ENCODE measurements around the gene PRKCE. TPM values are rescaled to one million over a fixed set of nuclear protein-coding genes. Genes with fewer than 3 reads are reported as not detected.

PRKCE gene
- total RNA-seq, 4 donors from 2014 or later, result 20.0 to 29.7 (median 25.2) TPM

DNA sequence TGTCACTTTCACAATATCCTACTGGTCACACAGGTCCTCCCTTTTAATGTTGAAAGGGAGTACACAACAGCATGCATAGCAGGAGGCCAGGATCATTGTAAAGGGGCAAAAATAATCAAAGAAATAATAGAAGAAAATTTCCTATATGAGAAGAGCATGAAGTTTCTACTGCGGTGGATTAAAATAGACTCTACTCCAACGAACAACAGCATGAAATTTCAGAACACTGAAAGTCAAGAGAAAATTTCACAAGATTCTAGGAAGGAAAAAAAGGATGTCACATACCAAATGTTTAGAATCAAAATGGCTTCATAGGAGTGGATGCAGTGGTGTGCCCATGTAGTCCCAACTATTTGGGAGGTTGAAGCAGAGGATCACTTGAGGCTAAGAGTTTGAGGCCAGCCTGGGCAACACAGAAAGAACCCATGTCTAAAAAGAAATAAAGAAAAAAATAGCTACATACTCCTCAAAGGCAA is 573.7 kb downstream of the PRKCE start:
- H3K36me3 ChIP-seq, result no peaks in the 10 kb centered on the region

GRCh38 chr2:46225730-46226129 is 574.3 kb downstream of the PRKCE start:
- Histone ChIP-seq H3K27ac (no peak overlapping the region), H3K27me3 (no peaks in the 10 kb centered on the region), H3K4me1 (peaks cover 0 to 11% (median 6%) of the 10 kb centered on the region in 4 donors), H3K4me3 (no peak overlapping the region), H3K36me3 (no peaks in the 10 kb centered on the region), H3K9me3 (no peaks in the 10 kb centered on the region)
- no peak for DNase-seq
- TF ChIP-seq, protein P1, sequence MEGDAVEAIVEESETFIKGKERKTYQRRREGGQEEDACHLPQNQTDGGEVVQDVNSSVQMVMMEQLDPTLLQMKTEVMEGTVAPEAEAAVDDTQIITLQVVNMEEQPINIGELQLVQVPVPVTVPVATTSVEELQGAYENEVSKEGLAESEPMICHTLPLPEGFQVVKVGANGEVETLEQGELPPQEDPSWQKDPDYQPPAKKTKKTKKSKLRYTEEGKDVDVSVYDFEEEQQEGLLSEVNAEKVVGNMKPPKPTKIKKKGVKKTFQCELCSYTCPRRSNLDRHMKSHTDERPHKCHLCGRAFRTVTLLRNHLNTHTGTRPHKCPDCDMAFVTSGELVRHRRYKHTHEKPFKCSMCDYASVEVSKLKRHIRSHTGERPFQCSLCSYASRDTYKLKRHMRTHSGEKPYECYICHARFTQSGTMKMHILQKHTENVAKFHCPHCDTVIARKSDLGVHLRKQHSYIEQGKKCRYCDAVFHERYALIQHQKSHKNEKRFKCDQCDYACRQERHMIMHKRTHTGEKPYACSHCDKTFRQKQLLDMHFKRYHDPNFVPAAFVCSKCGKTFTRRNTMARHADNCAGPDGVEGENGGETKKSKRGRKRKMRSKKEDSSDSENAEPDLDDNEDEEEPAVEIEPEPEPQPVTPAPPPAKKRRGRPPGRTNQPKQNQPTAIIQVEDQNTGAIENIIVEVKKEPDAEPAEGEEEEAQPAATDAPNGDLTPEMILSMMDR (IDR thresholded peaks at IDR 0.05), result no peak
- TF ChIP-seq POLR2A (IDR thresholded peaks at IDR 0.05), result no peak

More for the DNA sequence above, 573.7 kb downstream of the PRKCE start:
- no peak for DNase-seq
- Histone ChIP-seq H3K27me3 (no peaks in the 10 kb centered on the region), H3K4me3 (no peak overlapping the region), H3K27ac (peak overlapping the region in 1 of 4 donors; percentile 42), H3K9me3 (no peaks in the 10 kb centered on the region), H3K4me1 (peaks cover 0 to 10% (median 3%) of the 10 kb centered on the region in 4 donors)
- TF ChIP-seq, protein P1 (IDR thresholded peaks at IDR 0.05), result no peak

GRCh38 chr2:46226620-46227019 is 575.1 kb downstream of the PRKCE start:
- TF ChIP-seq, protein P1 (IDR thresholded peaks at IDR 0.05), result no peak
- TF ChIP-seq POLR2A (IDR thresholded peaks at IDR 0.05), result no peak

DNA sequence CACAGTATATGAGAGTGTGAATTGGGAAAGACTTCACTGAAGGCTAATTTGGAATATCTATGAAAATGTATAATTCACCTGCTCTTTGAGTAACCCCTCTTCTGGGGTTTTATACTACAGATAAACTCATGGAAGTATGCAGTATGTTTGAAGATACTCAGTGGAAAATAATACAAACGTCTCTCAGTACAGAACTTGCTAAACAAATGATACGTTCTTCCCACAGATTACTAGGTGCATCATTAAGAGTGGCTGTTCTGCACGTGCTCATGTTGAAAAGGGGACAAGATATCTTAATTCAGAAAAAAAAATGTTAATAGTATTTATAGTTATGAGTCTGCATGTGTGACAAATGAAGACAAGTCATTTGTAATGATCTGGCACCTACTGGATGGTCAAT is 575.5 kb downstream of the PRKCE start:
- H3K4me3 ChIP-seq, result no peak overlapping the region
- no peaks in the 10 kb centered on the region for H3K9me3 ChIP-seq
- no peak for DNase-seq
- TF ChIP-seq POLR2A (IDR thresholded peaks at IDR 0.05), result no peak
- TF ChIP-seq, protein P1 (IDR thresholded peaks at IDR 0.05), result no peak
- H3K27me3 ChIP-seq, result no peaks in the 10 kb centered on the region
- H3K4me1 ChIP-seq, result peaks cover 0 to 11% (median 6%) of the 10 kb centered on the region in 4 donors
- no peaks in the 10 kb centered on the region for H3K36me3 ChIP-seq
- no peak overlapping the region for H3K27ac ChIP-seq

More at GRCh38 chr2:46226620-46227019, 575.1 kb downstream of the PRKCE start:
- H3K27me3 ChIP-seq, result no peaks in the 10 kb centered on the region
- H3K9me3 ChIP-seq, result no peaks in the 10 kb centered on the region
- no peaks in the 10 kb centered on the region for H3K36me3 ChIP-seq
- DNase-seq, result no peak
- peaks cover 0 to 11% (median 6%) of the 10 kb centered on the region in 4 donors for H3K4me1 ChIP-seq
- no peak overlapping the region for H3K4me3 ChIP-seq
- no peak overlapping the region for H3K27ac ChIP-seq

DNA sequence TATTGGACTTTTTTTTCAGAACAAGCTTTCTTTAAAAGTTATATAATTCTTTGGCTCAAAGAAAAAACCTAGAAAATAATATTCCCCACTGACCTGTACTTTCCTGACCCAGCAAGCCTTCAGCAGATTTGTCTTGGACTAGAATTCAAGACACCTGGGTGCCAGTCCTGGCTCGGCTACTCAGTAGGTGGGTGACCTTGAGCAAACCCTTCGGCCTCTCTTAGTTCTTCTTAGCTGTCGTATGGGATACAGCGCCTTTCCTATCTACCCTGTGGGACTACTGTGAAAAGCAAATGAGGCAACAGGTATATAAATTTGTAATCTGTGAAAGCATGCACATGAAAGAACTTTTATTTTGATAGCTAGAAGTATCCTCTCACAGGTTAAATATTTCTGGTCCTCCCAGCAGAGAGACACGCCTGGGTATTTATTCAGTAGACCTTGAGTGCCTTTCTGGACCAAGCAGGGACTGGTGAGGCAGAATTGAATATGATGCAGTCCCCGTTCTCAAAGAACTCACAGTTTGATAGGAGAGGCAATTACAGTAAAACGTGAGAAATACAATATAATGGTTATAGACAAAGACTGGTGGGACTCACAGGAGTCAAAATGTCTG is 576.3 kb downstream of the PRKCE start:
- H3K36me3 ChIP-seq, result no peaks in the 10 kb centered on the region
- no peak for DNase-seq
- no peak overlapping the region for H3K4me3 ChIP-seq
- no peaks in the 10 kb centered on the region for H3K27me3 ChIP-seq
- no peak for TF ChIP-seq POLR2A (IDR thresholded peaks at IDR 0.05)
- TF ChIP-seq, protein P1 (IDR thresholded peaks at IDR 0.05), result no peak
- H3K9me3 ChIP-seq, result no peaks in the 10 kb centered on the region
- H3K4me1 ChIP-seq, result peaks cover 0 to 11% (median 6%) of the 10 kb centered on the region in 4 donors
- H3K27ac ChIP-seq, result no peak overlapping the region
